ENCODE measurements around the gene KIF17.

GRCh38 chr1:20614131-20614579 is 103.7 kb downstream of the KIF17 start:
- no peak for TF ChIP-seq CTCF (IDR thresholded peaks at IDR 0.05; ENCODE audit: poor library complexity, severe bottlenecking)
- no peak for TF ChIP-seq EZH2 (IDR thresholded peaks at IDR 0.05; ENCODE audit: borderline replicate concordance, insufficient read depth, low read length, poor library complexity, severe bottlenecking)
- no peak for TF ChIP-seq TAF1 (IDR thresholded peaks at IDR 0.05; ENCODE audit: low read depth)
- no peak for TF ChIP-seq REST (IDR thresholded peaks at IDR 0.05; ENCODE audit: borderline replicate concordance)
- no peak for TF ChIP-seq RAD21 (conservative IDR thresholded peaks at IDR 0.05)
- TF ChIP-seq EP300 (conservative IDR thresholded peaks at IDR 0.05; ENCODE audit: poor library complexity, severe bottlenecking) = no peak
- no peak for TF ChIP-seq MXI1 (conservative IDR thresholded peaks at IDR 0.05; ENCODE audit: poor library complexity, severe bottlenecking)

All from neural cell (in vitro differentiated cells).